ENCODE measurements around the gene GRIP2.

GRIP2 gene

DNA sequence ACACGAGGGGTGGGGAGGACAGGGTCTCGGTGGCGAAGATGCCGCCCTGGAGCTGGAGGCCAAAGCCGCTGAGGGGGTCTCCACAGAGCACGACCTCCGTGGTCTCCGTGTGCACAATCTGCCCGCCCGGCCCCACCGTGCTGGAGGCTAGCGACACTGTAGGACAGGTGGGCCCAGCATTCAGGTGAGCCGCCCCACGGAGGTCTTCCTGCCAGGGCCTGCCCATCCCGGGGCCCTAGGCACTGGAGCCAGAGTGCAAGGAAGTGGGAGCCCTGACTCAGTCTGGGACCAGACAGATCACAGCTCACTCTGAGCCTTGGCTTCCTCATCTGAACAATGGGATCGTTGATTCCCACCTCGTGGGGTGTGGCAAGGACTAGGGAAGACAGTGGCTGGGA, 25.8 kb downstream of the GRIP2 start:
- TF ChIP-seq, protein P1, sequence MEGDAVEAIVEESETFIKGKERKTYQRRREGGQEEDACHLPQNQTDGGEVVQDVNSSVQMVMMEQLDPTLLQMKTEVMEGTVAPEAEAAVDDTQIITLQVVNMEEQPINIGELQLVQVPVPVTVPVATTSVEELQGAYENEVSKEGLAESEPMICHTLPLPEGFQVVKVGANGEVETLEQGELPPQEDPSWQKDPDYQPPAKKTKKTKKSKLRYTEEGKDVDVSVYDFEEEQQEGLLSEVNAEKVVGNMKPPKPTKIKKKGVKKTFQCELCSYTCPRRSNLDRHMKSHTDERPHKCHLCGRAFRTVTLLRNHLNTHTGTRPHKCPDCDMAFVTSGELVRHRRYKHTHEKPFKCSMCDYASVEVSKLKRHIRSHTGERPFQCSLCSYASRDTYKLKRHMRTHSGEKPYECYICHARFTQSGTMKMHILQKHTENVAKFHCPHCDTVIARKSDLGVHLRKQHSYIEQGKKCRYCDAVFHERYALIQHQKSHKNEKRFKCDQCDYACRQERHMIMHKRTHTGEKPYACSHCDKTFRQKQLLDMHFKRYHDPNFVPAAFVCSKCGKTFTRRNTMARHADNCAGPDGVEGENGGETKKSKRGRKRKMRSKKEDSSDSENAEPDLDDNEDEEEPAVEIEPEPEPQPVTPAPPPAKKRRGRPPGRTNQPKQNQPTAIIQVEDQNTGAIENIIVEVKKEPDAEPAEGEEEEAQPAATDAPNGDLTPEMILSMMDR (IDR thresholded peaks at IDR 0.05) = no peak
- H3K36me3 Mint-ChIP-seq (ENCODE audit: low read depth) = no peaks in the 10 kb centered on the region
- H3K27me3 Mint-ChIP-seq (ENCODE audit: low read depth, poor library complexity) = peaks cover 11% of the 10 kb centered on the region
- no peak overlapping the region for H3K4me3 Mint-ChIP-seq
- DNase-seq = no peak
- peaks cover 16% of the 10 kb centered on the region for H3K4me1 Mint-ChIP-seq
- H3K9me3 Mint-ChIP-seq = no peaks in the 10 kb centered on the region
- H3K27ac Mint-ChIP-seq = no peak overlapping the region

DNA sequence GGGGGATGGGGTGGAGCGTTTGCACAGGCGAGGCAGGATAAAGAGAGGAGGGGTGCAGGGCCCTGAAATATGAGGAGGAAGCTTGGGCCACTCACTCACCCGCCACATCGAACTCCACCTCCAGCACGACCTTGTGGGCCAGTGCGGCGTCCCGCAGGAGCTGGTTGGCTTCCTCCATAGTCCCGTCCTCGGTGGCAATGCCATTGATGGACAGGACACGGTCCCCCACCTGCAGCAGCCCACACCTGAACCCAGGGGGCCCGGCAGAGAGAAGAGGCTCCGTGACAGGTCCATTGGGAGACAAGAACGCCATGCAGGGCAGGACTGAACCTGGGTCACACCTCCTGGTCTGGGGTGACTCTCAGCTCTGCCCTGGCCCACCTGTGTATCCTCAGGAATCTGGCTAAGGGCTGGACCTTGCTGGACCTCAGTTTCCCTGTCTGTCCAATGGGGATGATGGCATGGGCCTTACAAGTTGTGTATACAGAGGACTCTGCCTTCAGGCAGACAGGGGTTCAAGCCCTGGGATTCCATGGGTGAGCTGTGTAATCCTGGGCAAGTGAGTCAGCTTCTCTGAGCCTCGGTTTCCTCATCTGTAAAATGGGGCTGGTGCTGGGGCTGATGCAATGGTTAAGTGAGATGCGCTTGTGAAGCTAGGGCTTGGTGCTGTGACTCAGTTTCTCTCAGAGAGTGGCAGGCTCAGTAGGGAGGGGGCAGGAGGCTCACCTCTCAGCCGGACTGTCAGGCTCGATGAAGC, 26.4 kb downstream of the GRIP2 start:
- Mint-ChIP-seq H3K27me3 (ENCODE audit: low read depth, poor library complexity) (peaks cover 11% of the 10 kb centered on the region), H3K27ac (no peak overlapping the region), H3K4me3 (no peak overlapping the region), H3K9me3 (no peaks in the 10 kb centered on the region), H3K36me3 (ENCODE audit: low read depth) (no peaks in the 10 kb centered on the region), H3K4me1 (peaks cover 15% of the 10 kb centered on the region)
- TF ChIP-seq, protein P1 (IDR thresholded peaks at IDR 0.05) = no peak
- no peak for DNase-seq

DNA sequence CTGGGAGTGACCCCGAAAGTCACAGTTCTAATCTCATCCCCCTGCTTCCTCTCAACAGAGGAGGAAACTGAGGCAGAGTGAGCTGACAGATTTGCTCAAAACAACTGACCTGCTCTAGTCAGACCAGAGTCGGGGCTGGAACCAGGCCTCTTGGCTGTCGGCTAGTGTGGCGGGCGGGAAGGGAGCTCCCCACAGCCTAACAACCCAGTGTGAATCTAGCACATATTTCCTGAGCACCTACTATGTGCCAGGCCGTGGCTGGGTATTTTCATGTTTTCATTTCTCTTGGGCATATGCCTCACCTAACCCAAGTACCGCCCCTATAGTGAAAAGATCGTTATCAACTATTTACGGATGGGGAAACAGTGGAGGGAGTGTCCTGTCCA, 27.2 kb downstream of the GRIP2 start:
- Mint-ChIP-seq H3K27me3 (ENCODE audit: low read depth, poor library complexity) (peaks cover 14% of the 10 kb centered on the region), H3K9me3 (no peaks in the 10 kb centered on the region), H3K4me3 (no peak overlapping the region), H3K27ac (no peak overlapping the region), H3K36me3 (ENCODE audit: low read depth) (no peaks in the 10 kb centered on the region), H3K4me1 (peaks cover 15% of the 10 kb centered on the region)
- no peak for DNase-seq
- TF ChIP-seq, protein P1 (IDR thresholded peaks at IDR 0.05) = no peak

DNA sequence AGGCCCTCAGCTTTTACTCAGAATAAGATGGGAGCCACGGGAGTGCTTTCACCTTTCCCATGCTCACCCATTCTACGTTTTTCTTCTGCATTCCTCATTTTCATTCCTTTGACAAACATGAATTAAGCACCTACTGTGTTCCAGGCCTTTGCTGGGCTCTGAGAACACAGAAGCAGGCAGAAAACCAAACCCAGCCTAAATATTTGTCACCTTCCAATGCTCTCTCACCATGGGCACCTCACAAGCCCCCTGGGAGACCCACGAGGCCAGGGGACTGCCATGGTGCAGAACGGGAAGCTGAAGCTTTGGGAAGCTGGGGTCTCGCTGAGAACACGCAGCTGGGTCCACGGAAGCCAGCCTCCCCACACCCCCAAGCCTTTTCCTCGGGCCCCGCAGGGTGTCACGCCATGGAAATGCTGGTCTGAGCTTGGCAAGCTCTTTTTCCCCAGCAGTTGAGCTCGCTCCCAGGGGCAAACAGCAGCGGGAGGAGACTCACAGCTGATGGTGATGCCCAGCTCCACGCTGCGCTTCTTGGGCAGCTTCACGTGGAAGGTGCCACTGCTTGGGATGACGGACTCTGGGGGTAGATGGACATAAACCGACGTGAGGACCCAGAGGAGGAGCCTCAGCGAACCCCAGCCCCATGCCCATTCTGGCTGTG, 27.7 kb downstream of the GRIP2 start:
- Mint-ChIP-seq H3K27me3 (ENCODE audit: low read depth, poor library complexity) (peaks cover 14% of the 10 kb centered on the region), H3K36me3 (ENCODE audit: low read depth) (no peaks in the 10 kb centered on the region), H3K27ac (no peak overlapping the region), H3K9me3 (no peaks in the 10 kb centered on the region), H3K4me1 (peaks cover 15% of the 10 kb centered on the region), H3K4me3 (no peak overlapping the region)
- no peak for DNase-seq
- TF ChIP-seq, protein P1 (IDR thresholded peaks at IDR 0.05) = no peak

DNA sequence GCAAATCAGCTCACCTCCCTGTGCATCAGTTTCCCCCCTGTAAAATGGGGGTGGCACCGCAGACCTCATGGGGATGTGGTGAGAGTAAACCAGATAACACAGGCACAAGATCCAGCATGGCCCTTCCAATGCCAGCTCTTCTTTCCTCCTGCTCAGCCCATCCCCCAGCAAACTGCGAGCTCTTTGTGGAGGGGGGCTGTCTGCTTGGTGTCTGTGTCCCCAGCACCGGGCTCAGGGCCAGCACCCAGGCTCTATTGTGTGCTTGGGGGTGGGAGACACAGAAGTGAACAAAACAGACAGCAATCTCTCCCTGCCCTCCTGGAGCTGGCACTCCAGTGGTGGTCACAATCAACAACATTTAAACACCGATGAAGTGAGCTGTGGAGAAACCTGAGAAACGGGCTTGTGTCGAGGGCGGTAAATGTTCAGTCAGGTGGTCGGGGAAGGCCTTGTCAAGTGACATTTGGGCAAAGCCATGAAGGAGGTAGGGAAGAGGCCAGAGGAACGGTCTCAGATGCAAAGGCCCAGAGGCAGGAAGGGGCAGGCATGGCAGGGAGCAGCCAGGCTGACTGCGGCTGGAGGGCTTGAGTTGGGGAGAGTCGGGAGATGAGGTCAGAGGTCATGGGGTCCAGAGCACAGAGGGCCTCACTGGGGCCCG, 28.4 kb downstream of the GRIP2 start:
- no peak overlapping the region for H3K4me3 Mint-ChIP-seq
- TF ChIP-seq, protein P1 (IDR thresholded peaks at IDR 0.05) = no peak
- H3K36me3 Mint-ChIP-seq (ENCODE audit: low read depth) = no peaks in the 10 kb centered on the region
- H3K4me1 Mint-ChIP-seq = peaks cover 15% of the 10 kb centered on the region
- H3K9me3 Mint-ChIP-seq = no peaks in the 10 kb centered on the region
- no peak overlapping the region for H3K27ac Mint-ChIP-seq
- no peak for DNase-seq
- peaks cover 14% of the 10 kb centered on the region for H3K27me3 Mint-ChIP-seq (ENCODE audit: low read depth, poor library complexity)
